Activated T-helper 1 cell treated with anti-CD3 and anti-CD28 coated beads, Interleukin-2, amount 50 U/mL, for 16 hours (primary cell): ENCODE measurements around the gene ARHGAP18.

ENCODE experiments used
- DNase-seq, 2 donors: peaks; one replicate each; pipeline ENCODE4 v3.0.0-alpha.2; 2020; ENCODE audit warnings: low read depth in 1 of 2, low spot score in 1 of 2

The ARHGAP18 gene

GRCh38 chr6:129621252-129621651, 88.7 kb downstream of the ARHGAP18 start:
- peak in 1 of 2 donors; percentile 5 for DNase-seq

GRCh38 chr6:129620234-129620610, 89.8 kb downstream of the ARHGAP18 start:
- no peak for DNase-seq

- no peak for DNase-seq
Measured at GRCh38 chr6:129619579-129620233, 90.3 kb downstream of the ARHGAP18 start.

- DNase-seq = no peak
Measured at GRCh38 chr6:129617986-129618385, 92.0 kb downstream of the ARHGAP18 start.

GRCh38 chr6:129615496-129615895, 94.5 kb downstream of the ARHGAP18 start:
- DNase-seq = no peak

GRCh38 chr6:129615020-129615419, 95.0 kb downstream of the ARHGAP18 start:
- no peak for DNase-seq

- DNase-seq = no peak
Measured at GRCh38 chr6:129614464-129614863, 95.5 kb downstream of the ARHGAP18 start.

- DNase-seq = no peak
Measured at GRCh38 chr6:129612440-129612839, 97.5 kb downstream of the ARHGAP18 start.

GRCh38 chr6:129609635-129610034, 100.3 kb downstream of the ARHGAP18 start:
- DNase-seq = no peak

GRCh38 chr6:129608886-129609537, 101.0 kb downstream of the ARHGAP18 start:
- no peak for DNase-seq

- DNase-seq = no peak
Measured at GRCh38 chr6:129607581-129608186, 102.3 kb downstream of the ARHGAP18 start.

- DNase-seq = no peak
Measured at GRCh38 chr6:129606664-129607063, 103.3 kb downstream of the ARHGAP18 start.

- DNase-seq = no peak
Measured at GRCh38 chr6:129605967-129606366, 104.0 kb downstream of the ARHGAP18 start.

GRCh38 chr6:129605095-129605494, 104.9 kb downstream of the ARHGAP18 start:
- DNase-seq = no peak

- DNase-seq = no peak
Measured at GRCh38 chr6:129604321-129604720, 105.7 kb downstream of the ARHGAP18 start.

- no peak for DNase-seq
Measured at GRCh38 chr6:129603741-129604140, 106.2 kb downstream of the ARHGAP18 start.

- no peak for DNase-seq
Measured at GRCh38 chr6:129601323-129601722, 108.7 kb downstream of the ARHGAP18 start.

- DNase-seq = no peak
Measured at GRCh38 chr6:129599467-129599866, 110.5 kb downstream of the ARHGAP18 start.

GRCh38 chr6:129598244-129599187, 111.5 kb downstream of the ARHGAP18 start:
- no peak for DNase-seq

GRCh38 chr6:129597023-129597713, 112.8 kb downstream of the ARHGAP18 start:
- no peak for DNase-seq

GRCh38 chr6:129596522-129596921, 113.5 kb downstream of the ARHGAP18 start:
- no peak for DNase-seq
